Left ventricle myocardium inferior (tissue), 1 donor: Measurements from ENCODE around the gene KRTCAP2. TPM values are rescaled to one million over a fixed set of nuclear protein-coding genes. Genes with fewer than 3 reads are reported as not detected.
"Not testable (repeated sequence)": the region's sequence is repeated elsewhere in the genome, so short reads cannot be mapped to it uniquely, and the experiment has no call there.

Source experiments
- DNase-seq: peaks from one replicate; pipeline ENCODE4 v3.0.0-alpha.2; 2020
- H3K27ac ChIP-seq: fragments of 200-600 bp; replicated peaks from 2 replicates; pipeline ENCODE4 v1.8.0; 2021
- H3K27me3 ChIP-seq: fragments of 200-600 bp; 2 replicates; pipeline ENCODE4 v1.8.0; 2021; ENCODE audit warnings: low read depth
- H3K36me3 ChIP-seq: fragments of 200-600 bp; 2 replicates; pipeline ENCODE4 v1.8.0; 2021
- H3K4me1 ChIP-seq: fragments of 200-600 bp; 2 replicates; pipeline ENCODE4 v1.8.0; 2021
- H3K4me3 ChIP-seq: fragments of 200-600 bp; 2 replicates; pipeline ENCODE4 v1.8.0; 2021; ENCODE audit warnings: mild to moderate bottlenecking, moderate library complexity
- H3K9me3 ChIP-seq: fragments of 200-600 bp; replicated peaks from 2 replicates; pipeline ENCODE4 v1.8.0; 2021
- CTCF ChIP-seq: fragments of 200-600 bp; IDR thresholded peaks from 2 replicates; pipeline ENCODE4 v1.8.0; 2021; ENCODE audit warnings: antibody characterized with exemption, mild to moderate bottlenecking, borderline replicate concordance
- intact Hi-C: fragments of 100-400 bp; cut with micrococcal nuclease; formaldehyde crosslinking; loops from one replicate; pipeline ENCODE4 v1.11.0; 2022
- long read RNA-seq: library from polyadenylated mRNA; unstranded; transcript quantifications from one replicate; pipeline ENCODE4 v2.0.0, GENCODE V29; 2021
- total RNA-seq: library from RNA; stranded (reverse); fragmentation: NEBNext Ultra II Directional; extraction: Animal tissue kit (Norgen Biotek cat#: 25700); gene quantifications from one replicate; pipeline ENCODE4 v1.2.1, GENCODE V29; 2021
- donor health status: DM: no; HTN: yes; CAD: no; lungs with severe emphysema.

The KRTCAP2 gene
- total RNA-seq = 113 TPM
- long read RNA-seq, transcript KRTCAP2-206 (4 exons, 785 nt) = minor isoform, 33 of 79 reads
- long read RNA-seq, transcript KRTCAP2-201 (5 exons, 552 nt) = major isoform, 45 of 79 reads
- long read RNA-seq, partial matches to known transcripts = 1 of 79 reads
- long read RNA-seq, other reads (novel, unspliced or antisense) = 0 of 79 reads

- peaks cover 23% of the 10 kb centered on the region for H3K36me3 ChIP-seq
- H3K4me3 ChIP-seq = peak within 1 kb of the TSS; percentile 93
- peak; percentile 94 for DNase-seq
- peak within 1 kb of the TSS; percentile 96 for H3K27ac ChIP-seq
- H3K27me3 ChIP-seq = peaks cover 27% of the 10 kb centered on the region
- no peaks in the 10 kb centered on the region for H3K9me3 ChIP-seq
- intact Hi-C loops = no loop called here
- H3K4me1 ChIP-seq = peaks cover 44% of the 10 kb centered on the region
- TF ChIP-seq CTCF = peak; percentile 97
These were observed at the start of gene KRTCAP2 for GRCh38 chr1:155172732-155173477. KRTCAP2 (minus strand) TSS chr1:155173304; CDS start chr1:155173224, 80 bp downstream.

GRCh38 chr1:155220211-155220965, 47.3 kb upstream of the KRTCAP2 start:
- H3K36me3 ChIP-seq, H3K27ac ChIP-seq, H3K9me3 ChIP-seq, H3K4me3 ChIP-seq, intact Hi-C loops, H3K4me1 ChIP-seq, DNase-seq, H3K27me3 ChIP-seq: not testable (repeated sequence)

- Histone ChIP-seq H3K27ac (no peak overlapping the region), H3K27me3 (no peaks in the 10 kb centered on the region), H3K4me3 (no peak overlapping the region), H3K4me1 (no peaks in the 10 kb centered on the region), H3K9me3 (no peaks in the 10 kb centered on the region), H3K36me3 (no peaks in the 10 kb centered on the region)
- intact Hi-C loops = no loop called here
- no peak for DNase-seq
- TF ChIP-seq CTCF = no peak
These were observed 46.5 kb upstream of the KRTCAP2 start for GRCh38 chr1:155219592-155220031.

DNA sequence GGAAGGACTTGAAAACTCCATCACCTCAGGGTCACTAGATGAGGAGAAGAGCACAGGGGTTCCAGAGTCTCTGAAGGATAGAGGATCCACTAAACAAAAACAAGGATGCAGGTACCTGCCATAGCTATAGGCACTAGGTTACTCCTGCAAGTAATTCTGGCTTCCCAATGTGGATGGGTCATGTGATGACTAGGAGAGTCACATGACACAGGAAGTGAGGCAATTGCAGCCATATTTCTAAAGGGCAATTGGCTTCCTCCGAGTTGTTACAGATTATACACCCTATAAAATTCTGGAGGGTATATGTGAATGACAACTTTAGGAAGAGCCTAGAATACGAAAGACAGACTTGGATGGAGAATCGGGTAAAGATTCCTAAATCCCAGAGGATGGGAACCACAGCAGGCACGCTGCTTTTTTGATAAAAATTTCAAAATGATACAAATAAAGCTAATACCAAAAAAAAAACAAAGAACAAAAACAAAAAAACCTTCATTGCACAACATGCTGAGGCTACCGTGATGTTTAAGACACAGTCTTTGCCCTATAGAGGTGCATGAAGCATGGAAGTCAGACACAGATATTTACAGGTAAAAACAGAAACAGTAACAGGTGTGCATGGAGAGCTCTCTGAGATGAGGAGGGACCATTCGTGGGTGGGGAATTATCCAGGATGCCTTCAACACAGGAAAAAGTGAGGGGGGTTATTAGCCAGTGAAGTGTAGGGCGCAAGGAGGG, 45.9 kb upstream of the KRTCAP2 start:
- no peaks in the 10 kb centered on the region for H3K9me3 ChIP-seq
- H3K27me3 ChIP-seq = no peaks in the 10 kb centered on the region
- no peak overlapping the region for H3K27ac ChIP-seq
- H3K36me3 ChIP-seq = no peaks in the 10 kb centered on the region
- TF ChIP-seq CTCF = no peak
- intact Hi-C loops = no loop called here
- H3K4me3 ChIP-seq = peak overlapping the region; percentile 5
- DNase-seq = no peak
- H3K4me1 ChIP-seq = no peaks in the 10 kb centered on the region

GRCh38 chr1:155214702-155215101, 41.6 kb upstream of the KRTCAP2 start:
- H3K36me3 ChIP-seq, H3K9me3 ChIP-seq, H3K4me3 ChIP-seq, intact Hi-C loops, DNase-seq, H3K27ac ChIP-seq, H3K27me3 ChIP-seq: not testable (repeated sequence)
- peaks cover 11% of the 10 kb centered on the region for H3K4me1 ChIP-seq

DNA sequence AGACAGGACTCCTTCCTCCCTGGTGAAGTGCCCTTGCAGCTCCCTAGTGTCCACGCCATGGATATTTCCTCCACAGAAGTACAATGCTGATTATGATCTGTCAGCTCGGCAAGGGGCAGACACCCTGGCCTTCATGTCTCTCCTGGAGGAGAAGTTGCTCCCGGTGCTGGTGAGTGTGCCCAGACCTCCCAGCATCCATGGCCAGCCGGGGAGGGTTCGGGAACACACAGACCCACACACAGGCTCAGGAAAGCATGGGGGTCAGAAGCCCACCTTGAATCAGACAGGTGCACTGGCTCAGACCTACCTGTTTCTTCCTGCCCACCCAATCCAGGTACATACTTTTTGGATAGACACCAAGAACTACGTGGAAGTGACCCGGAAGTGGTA, 38.9 kb upstream of the KRTCAP2 start:
- H3K27me3 ChIP-seq, H3K36me3 ChIP-seq, H3K9me3 ChIP-seq, H3K4me3 ChIP-seq, DNase-seq, intact Hi-C loops, H3K27ac ChIP-seq: not testable (repeated sequence)
- H3K4me1 ChIP-seq = peaks cover 33% of the 10 kb centered on the region

GRCh38 chr1:155211381-155212050, 38.4 kb upstream of the KRTCAP2 start:
- DNase-seq, H3K9me3 ChIP-seq, H3K4me3 ChIP-seq, H3K36me3 ChIP-seq, intact Hi-C loops, H3K27ac ChIP-seq, H3K27me3 ChIP-seq: not testable (repeated sequence)
- peaks cover 38% of the 10 kb centered on the region for H3K4me1 ChIP-seq
